CD4-positive, alpha-beta T cell treated with Interleukin-17A for 1 hour (primary cell): Measurements from ENCODE around the gene LRG1.
A peak's percentile ranks its signal among the peaks of the same experiment; 100 is the strongest.

Experiments
- DNase-seq: peaks from one replicate; pipeline ENCODE4 v3.0.0-alpha.2; 2020

Gene LRG1

DNA sequence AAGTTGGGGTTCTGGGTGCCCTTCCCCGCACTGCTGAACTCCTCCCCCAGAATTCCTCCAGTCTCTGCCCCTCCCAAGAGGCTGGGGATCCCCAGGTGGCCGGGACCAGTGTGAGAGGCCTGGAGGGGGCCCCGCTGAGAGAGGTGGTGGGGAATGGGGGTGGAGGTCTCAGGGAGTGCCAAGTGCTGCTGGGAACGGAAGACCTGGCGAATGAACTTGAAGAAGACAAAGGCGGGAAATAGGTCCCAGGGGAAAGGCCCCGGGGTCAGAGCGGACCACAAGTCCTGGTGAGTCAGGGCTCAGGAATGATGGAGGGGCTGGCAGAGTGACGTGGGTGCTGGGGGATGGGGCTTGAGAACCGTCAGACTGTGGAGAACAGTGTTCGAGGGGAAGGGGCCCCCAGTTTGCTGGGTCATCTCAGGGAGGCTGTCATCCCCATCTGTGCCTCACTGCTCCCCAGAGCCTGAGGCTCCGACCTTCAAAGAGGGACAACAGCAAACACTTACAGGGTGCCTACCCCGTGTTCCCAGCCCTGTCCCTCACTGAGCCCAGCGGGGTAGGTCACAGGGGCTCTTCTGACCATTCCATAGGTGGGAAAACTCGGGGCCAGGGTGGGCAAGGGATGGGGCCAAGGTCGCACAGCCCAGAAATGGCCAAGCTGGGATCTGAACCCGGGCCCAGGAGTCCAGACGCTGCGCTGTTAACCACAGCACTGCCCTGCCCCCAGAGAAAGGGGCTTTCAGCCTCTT, 35.6 kb upstream of the LRG1 start:
- DNase-seq, result no peak

- DNase-seq, result no peak
These were observed 33.8 kb upstream of the LRG1 start for GRCh38 chr19:4573682-4574081.

DNA sequence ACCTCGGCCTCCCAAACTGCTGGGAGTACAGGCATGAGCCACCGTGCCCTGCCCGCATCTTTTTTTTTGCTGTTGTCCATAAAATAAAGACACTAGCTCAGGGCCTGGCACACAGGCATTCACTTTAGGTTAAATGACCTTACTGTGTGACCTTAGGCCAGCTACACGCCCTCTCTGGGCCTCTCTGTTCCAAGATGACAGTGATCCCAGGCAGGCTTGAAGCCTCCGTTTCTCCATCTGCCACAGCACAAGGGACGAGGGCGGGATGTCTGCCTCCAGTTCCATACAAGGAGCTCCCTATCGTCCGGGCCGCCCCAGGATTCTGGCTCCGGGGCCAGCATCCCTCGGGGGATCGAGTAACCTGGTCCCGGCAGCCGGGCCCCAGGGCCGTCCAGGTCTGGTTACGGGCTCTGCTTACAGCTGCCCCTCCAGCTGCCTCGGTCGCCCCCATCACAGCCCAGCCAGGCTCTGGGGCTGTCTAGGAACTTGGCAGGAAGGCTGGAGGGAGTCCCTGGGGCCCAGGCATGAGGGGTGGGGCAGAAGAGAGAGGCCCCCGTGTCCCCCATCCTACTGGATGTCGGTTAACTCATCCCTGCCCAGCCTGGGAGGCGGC, 31.6 kb upstream of the LRG1 start:
- no peak for DNase-seq

- DNase-seq, result no peak
These were observed 31.1 kb upstream of the LRG1 start for GRCh38 chr19:4570916-4571304.

DNA sequence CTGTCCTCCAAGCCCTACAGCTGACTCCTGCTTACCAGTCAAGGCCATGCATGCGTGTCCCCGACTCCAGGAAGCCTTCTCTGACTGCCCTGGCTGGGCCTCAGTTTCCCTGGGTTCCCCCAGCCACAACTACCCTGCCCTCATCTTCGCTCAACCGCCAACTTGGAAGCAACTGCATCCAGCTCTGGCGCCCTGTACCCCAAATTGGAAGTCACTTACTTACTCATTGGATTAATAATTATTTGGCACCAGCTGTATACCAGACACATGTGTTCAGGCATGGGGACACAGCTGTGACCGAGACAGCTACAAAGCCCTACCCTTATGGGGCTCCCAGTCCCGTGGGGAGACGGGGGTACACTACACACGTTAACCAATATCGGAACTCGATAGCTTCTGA, 30.6 kb upstream of the LRG1 start:
- DNase-seq, result no peak

GRCh38 chr19:4568886-4569285, 29.1 kb upstream of the LRG1 start:
- no peak for DNase-seq

GRCh38 chr19:4567584-4568071, 27.8 kb upstream of the LRG1 start:
- DNase-seq, result peak; percentile 63

- no peak for DNase-seq
These were observed 26.7 kb upstream of the LRG1 start for GRCh38 chr19:4566402-4567051.

DNA sequence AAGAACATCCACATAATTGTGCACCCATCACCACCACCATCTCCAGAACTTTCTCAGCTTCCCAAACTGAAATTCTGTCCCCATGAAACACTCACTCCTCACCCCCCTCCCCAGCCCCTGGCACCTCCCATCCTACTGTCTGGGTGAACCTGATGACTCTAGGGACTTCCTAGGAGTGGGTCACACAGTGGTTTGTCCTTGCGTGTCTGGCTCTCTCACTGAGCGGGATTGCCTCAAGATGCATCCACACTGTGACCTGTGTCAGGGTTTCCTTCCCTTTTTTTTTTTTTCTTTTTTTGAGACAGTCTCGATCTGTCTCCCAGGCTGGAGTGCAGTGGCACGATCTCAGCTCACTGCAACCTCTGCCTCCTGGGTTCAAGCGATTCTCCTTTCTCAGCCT, 23.7 kb upstream of the LRG1 start:
- DNase-seq, result peak; percentile 25

- DNase-seq, result peak; percentile 16
These were observed 22.2 kb upstream of the LRG1 start for GRCh38 chr19:4562085-4562484.

- no peak for DNase-seq
These were observed 19.7 kb upstream of the LRG1 start, which contains the start of gene SEMA6B for GRCh38 chr19:4559569-4559968. TSS of gene SEMA6B (minus strand) at chr19:4559684. CDS start at chr19:4558457, 1,227 bp downstream.

DNA sequence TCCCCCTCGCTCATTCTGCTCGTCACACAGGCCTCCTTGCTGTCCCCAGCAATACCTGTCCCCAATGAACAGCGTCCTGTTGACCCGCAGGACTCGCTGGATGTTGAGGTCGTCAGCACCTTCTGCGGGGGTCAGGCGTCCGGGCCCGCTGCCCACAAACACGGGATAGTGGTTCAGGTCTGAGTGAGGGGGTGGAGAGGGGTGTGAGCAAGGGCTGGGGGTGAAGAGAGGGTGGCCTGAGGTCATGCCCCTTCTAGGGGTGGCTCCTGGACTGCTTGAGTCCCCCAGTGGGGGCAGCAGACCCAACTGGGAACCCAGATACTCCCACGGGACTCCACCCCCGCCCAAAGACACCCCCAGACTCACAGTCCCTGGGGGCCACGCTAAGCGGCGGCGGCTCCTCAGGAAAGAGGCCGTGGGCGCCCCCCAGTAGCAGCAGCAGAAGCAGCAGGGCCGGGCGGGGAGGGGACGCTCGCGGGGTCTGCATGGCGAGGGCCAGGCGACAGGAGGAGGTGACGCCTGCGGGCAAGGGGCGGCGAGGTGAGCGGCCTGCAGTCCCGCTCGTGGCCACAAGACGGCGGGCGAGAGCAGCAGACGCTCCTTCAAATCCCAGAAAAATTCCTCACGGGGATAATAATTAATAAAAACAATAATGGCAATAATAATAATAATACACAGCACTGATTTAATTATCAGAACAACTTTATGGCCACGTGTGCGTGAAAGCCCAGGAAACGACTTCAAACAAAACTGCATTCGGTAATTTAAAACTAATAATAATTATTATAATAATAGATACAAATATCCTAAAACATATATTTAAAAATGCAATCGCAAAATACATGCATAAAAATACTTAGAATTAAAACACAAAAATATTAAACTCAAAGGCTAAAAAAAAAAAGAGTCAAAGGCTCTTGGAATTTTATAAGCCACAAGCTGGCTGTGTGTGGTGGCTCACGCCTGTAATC, 18.4 kb upstream of the LRG1 start:
- no peak for DNase-seq

- no peak for DNase-seq
These were observed 17.5 kb upstream of the LRG1 start for GRCh38 chr19:4557144-4557970.

- DNase-seq, result peak; percentile 8
These were observed 16.8 kb upstream of the LRG1 start for GRCh38 chr19:4556597-4557127.

DNA sequence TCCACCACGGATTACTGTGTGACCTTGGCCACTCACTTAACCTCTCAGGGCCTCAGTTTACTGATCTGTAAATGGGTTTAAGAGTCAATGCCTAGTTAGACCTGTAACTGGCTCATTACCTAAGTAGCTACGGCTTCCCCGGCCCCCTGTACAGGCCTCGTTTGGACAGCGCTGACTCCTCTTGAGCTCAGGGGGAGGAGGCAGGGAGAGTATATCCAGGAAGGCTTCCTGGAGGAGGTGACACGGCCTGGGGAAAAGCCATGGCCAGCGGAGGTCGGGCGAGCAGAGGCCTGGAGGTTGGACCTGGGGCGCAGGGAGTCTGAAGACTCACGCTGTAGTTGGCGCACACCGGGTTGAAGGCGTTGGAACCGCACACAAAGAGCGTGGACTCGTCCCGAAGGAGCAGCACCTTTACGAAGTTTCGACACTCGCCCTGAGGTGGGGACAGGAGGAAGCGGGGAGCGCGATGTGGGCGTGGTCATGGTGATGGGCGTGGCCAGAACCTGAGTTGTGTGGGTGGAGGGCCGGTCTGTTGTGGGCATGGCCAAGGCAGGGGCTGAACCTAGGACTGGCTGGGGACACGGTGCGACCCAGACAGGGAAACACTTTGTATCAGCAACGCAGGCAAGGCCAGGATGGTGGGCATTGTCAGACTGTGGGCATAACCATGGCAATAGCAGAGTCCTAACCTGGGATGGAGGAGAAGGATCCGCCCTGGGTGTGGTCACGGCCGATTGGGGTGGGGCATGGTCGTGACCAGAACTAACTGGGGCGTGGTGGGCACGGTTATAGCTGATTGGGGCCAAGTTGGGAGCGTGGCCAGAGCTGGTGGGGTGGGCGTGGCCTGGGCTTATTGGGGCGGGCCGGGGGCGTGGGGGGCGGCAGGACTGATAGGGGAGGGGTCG, 16.1 kb upstream of the LRG1 start:
- DNase-seq, result no peak

DNA sequence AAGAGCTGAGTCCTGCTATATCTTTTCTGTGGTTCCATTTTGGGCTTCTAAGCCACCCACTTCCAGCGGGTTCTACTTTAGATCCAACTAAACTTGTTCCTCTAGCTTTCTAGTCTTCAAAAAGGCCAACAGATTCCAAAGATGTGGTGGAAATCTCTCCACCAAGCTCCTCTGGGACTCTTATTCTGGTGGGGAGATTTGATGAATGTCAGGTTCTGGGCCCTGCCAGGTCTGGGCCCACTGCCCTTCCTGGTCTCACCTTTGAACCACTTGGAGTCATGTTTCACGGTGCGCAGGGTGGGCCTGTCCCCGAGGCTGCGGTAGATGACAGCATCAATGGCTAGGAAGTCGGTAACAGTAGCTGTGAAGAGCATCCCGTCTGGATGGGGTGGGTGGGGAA, 14.9 kb upstream of the LRG1 start:
- DNase-seq, result no peak

GRCh38 chr19:4553775-4554174, 13.9 kb upstream of the LRG1 start:
- no peak for DNase-seq

- no peak for DNase-seq
These were observed 13.4 kb upstream of the LRG1 start for GRCh38 chr19:4553092-4553695.

GRCh38 chr19:4552525-4552819, 12.6 kb upstream of the LRG1 start:
- DNase-seq, result no peak

DNA sequence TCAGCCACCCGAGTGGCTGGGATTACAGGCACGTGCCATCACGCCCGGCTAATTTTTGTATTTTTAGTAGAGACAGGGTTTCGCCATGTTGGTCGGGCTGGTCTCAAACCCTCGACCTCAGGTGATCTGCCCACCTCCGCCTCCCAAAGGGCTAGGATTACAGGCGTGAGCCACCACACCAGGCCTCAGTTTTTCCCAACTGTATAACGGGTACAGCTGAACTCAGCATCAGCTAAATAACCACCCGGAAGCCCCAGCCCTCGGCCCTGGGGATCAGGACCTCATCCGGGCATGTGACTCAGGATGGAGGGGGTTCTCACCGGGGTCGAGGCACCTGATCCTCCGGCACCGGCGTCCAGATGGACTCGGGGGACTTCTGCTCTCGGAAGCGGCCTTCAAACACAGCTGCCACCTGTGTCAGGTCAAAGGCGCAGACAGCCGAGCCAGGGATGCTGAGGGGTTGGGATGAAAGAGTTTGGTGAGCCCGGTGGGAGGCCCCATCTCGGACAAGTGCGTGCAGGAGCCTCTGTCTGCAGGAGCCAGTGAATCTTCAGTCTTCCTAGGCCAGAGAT, 10.7 kb upstream of the LRG1 start:
- no peak for DNase-seq
